HG03460 (cell line): ENCODE results near the gene AFG3L2.
"Not testable (repeated sequence)": the region's sequence is repeated elsewhere in the genome, so short reads cannot be mapped to it uniquely, and the experiment has no call there.

Source experiments
- ATAC-seq: cut with Tn5 transposase; IDR thresholded peaks from one replicate; pipeline ENCODE4 v1.9.1; 2021; ENCODE audit not compliant: unreplicated experiment

Gene AFG3L2

GRCh38 chr18:12376754-12377555 is at the start of gene AFG3L2:
AFG3L2 (minus strand) TSS chr18:12377227; CDS start chr18:12377082, 145 bp downstream.
- ATAC-seq: peak; percentile 85

GRCh38 chr18:12424252-12424651 is 47.2 kb upstream of the AFG3L2 start:
- no peak for ATAC-seq

- ATAC-seq: no peak
Observed at GRCh38 chr18:12423820-12424219, 46.8 kb upstream of the AFG3L2 start.

- no peak for ATAC-seq
Observed at GRCh38 chr18:12423393-12423792, 46.4 kb upstream of the AFG3L2 start.

GRCh38 chr18:12422936-12423335 is 45.9 kb upstream of the AFG3L2 start:
- ATAC-seq: no peak

GRCh38 chr18:12421732-12422131 is 44.7 kb upstream of the AFG3L2 start:
- ATAC-seq: no peak

- ATAC-seq: no peak
Observed at GRCh38 chr18:12420821-12421421, 43.9 kb upstream of the AFG3L2 start.

- ATAC-seq: no peak
Observed at GRCh38 chr18:12417687-12418086, 40.7 kb upstream of the AFG3L2 start.

- no peak for ATAC-seq
Observed at GRCh38 chr18:12416098-12416729, 39.2 kb upstream of the AFG3L2 start.

- ATAC-seq: no peak
Observed at GRCh38 chr18:12411456-12411855, 34.4 kb upstream of the AFG3L2 start.

GRCh38 chr18:12410747-12411146 is 33.7 kb upstream of the AFG3L2 start:
- ATAC-seq: not testable (repeated sequence)

GRCh38 chr18:12410081-12410481 is 33.1 kb upstream of the AFG3L2 start:
- ATAC-seq: no peak

GRCh38 chr18:12409469-12409868 is 32.4 kb upstream of the AFG3L2 start:
- no peak for ATAC-seq

- no peak for ATAC-seq
Observed at GRCh38 chr18:12408247-12408869, 31.3 kb upstream of the AFG3L2 start.

- no peak for ATAC-seq
Observed at GRCh38 chr18:12406371-12407111, 29.5 kb upstream of the AFG3L2 start.

- no peak for ATAC-seq
Observed at GRCh38 chr18:12405066-12405465, 28.0 kb upstream of the AFG3L2 start.

GRCh38 chr18:12403601-12404506 is 26.8 kb upstream of the AFG3L2 start:
- no peak for ATAC-seq

GRCh38 chr18:12401881-12402280 is 24.9 kb upstream of the AFG3L2 start:
- no peak for ATAC-seq

- ATAC-seq: no peak
Observed at GRCh38 chr18:12399231-12399630, 22.2 kb upstream of the AFG3L2 start.

- no peak for ATAC-seq
Observed at GRCh38 chr18:12398625-12399024, 21.6 kb upstream of the AFG3L2 start.
